ENCODE data around the gene NSG1. TPM values are rescaled to one million over a fixed set of nuclear protein-coding genes. Genes with fewer than 3 reads are reported as not detected.
"Not testable (repeated sequence)": the region's sequence is repeated elsewhere in the genome, so short reads cannot be mapped to it uniquely, and the experiment has no call there.

Gene NSG1, protein sequence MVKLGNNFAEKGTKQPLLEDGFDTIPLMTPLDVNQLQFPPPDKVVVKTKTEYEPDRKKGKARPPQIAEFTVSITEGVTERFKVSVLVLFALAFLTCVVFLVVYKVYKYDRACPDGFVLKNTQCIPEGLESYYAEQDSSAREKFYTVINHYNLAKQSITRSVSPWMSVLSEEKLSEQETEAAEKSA
- 0.18 and 0.27 TPM in 2 replicates for total RNA-seq

DNA sequence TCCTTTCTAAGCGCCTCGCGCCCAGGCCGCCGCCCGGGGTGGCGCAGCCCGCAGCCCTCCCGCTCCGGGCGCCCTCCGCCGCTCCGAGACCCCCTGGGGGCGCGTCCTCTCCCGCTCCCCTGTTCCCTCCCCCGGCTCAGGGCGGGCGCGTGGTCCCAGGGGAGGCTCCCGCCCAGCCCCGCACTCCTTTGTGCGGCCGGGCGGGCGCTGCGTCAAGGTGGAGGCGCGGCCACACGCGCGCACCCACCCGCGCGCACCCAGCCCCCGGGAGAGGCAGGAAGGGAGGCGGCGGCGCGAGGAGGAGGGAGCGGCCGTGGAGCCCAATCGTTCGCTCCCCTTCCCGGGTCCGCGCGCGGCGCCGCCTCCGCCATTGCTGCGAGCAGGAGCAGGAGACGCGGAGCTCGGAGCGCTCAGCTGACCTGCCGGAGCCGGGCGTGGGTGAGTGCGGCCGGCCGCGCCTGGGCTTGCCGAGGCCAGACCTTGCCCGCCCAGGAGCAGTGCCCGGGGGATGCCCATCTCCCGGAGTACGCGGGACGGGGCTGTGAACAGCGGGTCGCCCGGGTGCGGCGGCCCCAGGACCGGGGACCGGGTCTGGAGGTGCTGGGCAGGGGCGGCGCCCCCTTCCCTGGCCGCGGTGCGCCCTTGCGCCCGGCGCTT, at the start of gene NSG1:
Gene NSG1 (plus strand): TSS at position 367 of the 657 bp plus-strand sequence. CDS start 528 bp downstream, outside the sequence.
- intact Hi-C loops (cut with micrococcal nuclease), result no loop called here
- Mint-ChIP-seq H3K4me1 (ENCODE audit: low read depth) (peaks cover 5% of the 10 kb centered on the region), H3K27ac (no peak within 1 kb of the TSS), H3K36me3 (ENCODE audit: low read depth) (no peaks in the 10 kb centered on the region), H3K4me3 (peak within 1 kb of the TSS; percentile 68), H3K9me3 (no peaks in the 10 kb centered on the region), H3K27me3 (ENCODE audit: insufficient read depth) (peaks cover 44% of the 10 kb centered on the region)
- DNase-seq (ENCODE audit: low spot score), result no peak

GRCh38 chr4:4338210-4339001, 48.5 kb upstream of the NSG1 start:
- no peaks in the 10 kb centered on the region for H3K36me3 Mint-ChIP-seq (ENCODE audit: low read depth)
- no peak overlapping the region for H3K27ac Mint-ChIP-seq
- no peak overlapping the region for H3K4me3 Mint-ChIP-seq
- peaks cover 2% of the 10 kb centered on the region for H3K27me3 Mint-ChIP-seq (ENCODE audit: insufficient read depth)
- no peaks in the 10 kb centered on the region for H3K9me3 Mint-ChIP-seq
- intact Hi-C loops (cut with micrococcal nuclease), result no loop called here
- no peaks in the 10 kb centered on the region for H3K4me1 Mint-ChIP-seq (ENCODE audit: low read depth)
- DNase-seq (ENCODE audit: low spot score), result no peak

DNA sequence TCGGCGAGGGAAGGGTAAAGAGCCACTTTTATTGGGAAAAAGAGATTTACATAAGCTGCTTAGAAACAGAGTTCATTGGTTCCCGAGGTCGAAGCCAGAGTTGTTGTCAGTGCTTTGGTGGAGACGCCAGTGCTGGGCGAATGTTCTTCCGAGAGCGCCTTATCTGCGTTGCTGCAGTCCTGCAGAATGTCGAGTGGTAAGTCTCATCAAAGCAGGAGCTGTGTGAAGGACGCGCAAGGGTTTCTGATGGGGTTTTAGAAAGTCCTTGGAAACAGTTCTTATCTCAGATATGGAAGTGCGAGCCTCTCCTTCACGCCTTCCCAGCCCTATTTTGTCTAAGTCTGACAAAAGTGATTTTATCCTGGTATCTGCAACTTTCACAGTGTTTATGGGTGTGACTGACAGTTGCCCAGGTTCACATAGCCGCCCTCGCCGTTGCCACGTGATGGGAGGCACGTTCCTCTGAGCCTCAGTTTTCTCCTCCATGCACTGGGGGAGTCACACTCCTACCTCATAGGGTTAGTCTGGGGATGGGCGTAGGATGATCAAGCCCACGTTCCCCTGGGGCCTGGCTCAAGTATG, 47.3 kb upstream of the NSG1 start:
- H3K36me3 Mint-ChIP-seq (ENCODE audit: low read depth), result no peaks in the 10 kb centered on the region
- peaks cover 2% of the 10 kb centered on the region for H3K27me3 Mint-ChIP-seq (ENCODE audit: insufficient read depth)
- H3K4me1 Mint-ChIP-seq (ENCODE audit: low read depth), result no peaks in the 10 kb centered on the region
- no peak overlapping the region for H3K4me3 Mint-ChIP-seq
- no peak for DNase-seq (ENCODE audit: low spot score)
- no peak overlapping the region for H3K27ac Mint-ChIP-seq
- intact Hi-C loops (cut with micrococcal nuclease), result no loop called here
- no peaks in the 10 kb centered on the region for H3K9me3 Mint-ChIP-seq

DNA sequence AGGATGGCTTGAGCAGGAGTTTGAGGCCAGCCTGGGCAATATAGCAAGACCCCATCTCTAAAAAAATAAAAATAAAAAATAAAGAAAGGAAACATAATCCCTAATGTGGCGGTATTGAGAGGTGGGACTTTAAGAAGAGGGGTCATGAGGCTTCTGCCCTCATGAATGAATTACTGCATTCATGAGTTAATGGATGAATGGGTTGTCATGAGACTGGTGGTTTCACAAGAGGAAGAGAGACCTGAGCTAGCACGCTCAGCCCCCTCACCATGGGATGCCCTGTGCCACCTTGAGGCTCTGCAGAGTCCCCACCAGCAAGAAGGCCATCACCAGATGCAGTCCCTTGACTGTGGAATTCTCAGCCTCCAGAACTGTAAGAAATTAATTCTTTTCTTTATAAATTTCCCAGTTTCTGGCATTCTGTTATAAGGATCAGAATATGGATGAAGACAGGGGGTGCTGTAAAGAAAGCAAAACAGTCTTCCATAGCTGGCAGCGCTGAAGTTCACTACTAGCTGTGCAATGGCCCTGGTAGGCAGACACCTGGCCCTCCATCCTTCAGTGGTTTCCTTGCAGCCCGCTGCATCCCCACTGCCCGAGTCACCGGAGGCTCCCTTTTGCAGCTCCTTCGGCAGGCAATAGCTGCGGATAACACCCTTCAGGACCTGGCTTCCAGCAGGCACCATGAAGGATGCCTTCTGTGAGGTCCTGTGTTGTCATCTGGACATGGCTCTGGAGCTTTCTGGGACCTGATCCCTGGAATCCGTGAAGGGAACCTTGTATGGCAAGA, 44.8 kb upstream of the NSG1 start:
- no peaks in the 10 kb centered on the region for H3K9me3 Mint-ChIP-seq
- H3K27me3 Mint-ChIP-seq (ENCODE audit: insufficient read depth), result peaks cover 2% of the 10 kb centered on the region
- no peak overlapping the region for H3K4me3 Mint-ChIP-seq
- no peaks in the 10 kb centered on the region for H3K36me3 Mint-ChIP-seq (ENCODE audit: low read depth)
- DNase-seq (ENCODE audit: low spot score), result no peak
- H3K4me1 Mint-ChIP-seq (ENCODE audit: low read depth), result peaks cover 1% of the 10 kb centered on the region
- H3K27ac Mint-ChIP-seq, result no peak overlapping the region
- intact Hi-C loops (cut with micrococcal nuclease), result no loop called here

- no peaks in the 10 kb centered on the region for H3K36me3 Mint-ChIP-seq (ENCODE audit: low read depth)
- H3K27me3 Mint-ChIP-seq (ENCODE audit: insufficient read depth), result peaks cover 2% of the 10 kb centered on the region
- H3K4me1 Mint-ChIP-seq (ENCODE audit: low read depth), result peaks cover 10% of the 10 kb centered on the region
- no peak overlapping the region for H3K27ac Mint-ChIP-seq
- no peak overlapping the region for H3K4me3 Mint-ChIP-seq
- no peak for DNase-seq (ENCODE audit: low spot score)
- peaks cover 4% of the 10 kb centered on the region for H3K9me3 Mint-ChIP-seq
- intact Hi-C loops (cut with micrococcal nuclease), result no loop called here
Measured at GRCh38 chr4:4343038-4343437, 43.9 kb upstream of the NSG1 start.

DNA sequence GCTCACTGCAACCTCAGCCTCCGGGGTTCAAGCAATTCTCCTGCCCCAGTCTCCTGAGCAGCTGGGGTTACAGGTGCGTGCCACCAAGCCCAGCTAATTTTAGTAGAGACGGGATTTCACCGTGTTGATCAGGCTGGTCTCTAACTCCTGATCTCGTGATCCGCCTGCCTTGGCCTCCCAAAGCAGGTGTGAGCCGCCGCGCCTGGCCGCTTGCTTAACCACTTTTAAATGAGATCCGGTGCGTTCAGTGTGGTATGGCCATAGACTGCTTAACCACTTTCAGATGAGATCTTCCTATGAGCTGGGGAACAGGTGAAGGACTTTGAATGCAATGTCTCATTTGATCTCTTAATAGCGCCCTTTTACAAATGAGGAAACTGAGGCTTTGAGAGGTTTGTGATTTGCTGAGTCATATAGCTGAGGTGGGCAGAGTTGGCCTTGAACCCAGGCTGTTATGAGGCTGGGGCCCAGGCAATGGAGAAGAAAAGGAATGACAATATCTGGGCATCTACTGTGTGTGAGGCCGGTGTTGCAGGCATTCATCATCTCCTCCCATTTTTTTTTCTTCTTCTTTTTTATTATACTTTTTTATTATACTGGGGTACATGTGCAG, 41.9 kb upstream of the NSG1 start:
- H3K4me1 Mint-ChIP-seq (ENCODE audit: low read depth), result peaks cover 18% of the 10 kb centered on the region
- H3K36me3 Mint-ChIP-seq (ENCODE audit: low read depth), result peaks cover 4% of the 10 kb centered on the region
- DNase-seq (ENCODE audit: low spot score), result no peak
- no peak overlapping the region for H3K4me3 Mint-ChIP-seq
- H3K27ac Mint-ChIP-seq, result no peak overlapping the region
- no peaks in the 10 kb centered on the region for H3K27me3 Mint-ChIP-seq (ENCODE audit: insufficient read depth)
- peaks cover 12% of the 10 kb centered on the region for H3K9me3 Mint-ChIP-seq
- intact Hi-C loops (cut with micrococcal nuclease), result no loop called here

GRCh38 chr4:4347585-4347984, 39.3 kb upstream of the NSG1 start:
- peaks cover 18% of the 10 kb centered on the region for H3K4me1 Mint-ChIP-seq (ENCODE audit: low read depth)
- DNase-seq (ENCODE audit: low spot score), result no peak
- H3K36me3 Mint-ChIP-seq (ENCODE audit: low read depth), result peaks cover 4% of the 10 kb centered on the region
- H3K27ac Mint-ChIP-seq, result no peak overlapping the region
- no peak overlapping the region for H3K4me3 Mint-ChIP-seq
- H3K27me3 Mint-ChIP-seq (ENCODE audit: insufficient read depth), result peaks cover 1% of the 10 kb centered on the region
- intact Hi-C loops (cut with micrococcal nuclease), result no loop called here
- H3K9me3 Mint-ChIP-seq, result peaks cover 12% of the 10 kb centered on the region

DNA sequence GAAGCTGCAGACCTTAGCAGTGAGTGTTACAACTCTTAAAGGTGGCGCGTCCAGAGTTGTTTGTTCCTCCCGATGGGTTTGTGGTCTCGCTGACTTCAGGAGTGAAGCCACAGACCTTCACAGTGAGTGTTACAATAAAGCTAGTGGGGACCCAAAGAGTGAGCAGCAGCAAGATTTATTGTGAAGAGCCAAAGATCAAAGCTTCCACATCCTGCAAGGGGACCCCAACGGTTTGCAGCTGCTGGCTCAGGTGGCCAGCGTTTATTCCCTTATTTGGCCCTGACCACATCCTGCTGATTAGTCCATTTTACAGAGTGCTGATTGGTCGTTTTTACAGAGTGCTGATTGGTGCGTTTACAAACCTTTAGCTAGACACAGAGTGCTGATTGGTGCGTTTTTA, 38.3 kb upstream of the NSG1 start:
- peak overlapping the region; percentile 11 for H3K27ac Mint-ChIP-seq
- H3K4me3 Mint-ChIP-seq, result peak overlapping the region; percentile 41
- H3K27me3 Mint-ChIP-seq (ENCODE audit: insufficient read depth); H3K36me3 Mint-ChIP-seq (ENCODE audit: low read depth); intact Hi-C loops (cut with micrococcal nuclease): not testable (repeated sequence)
- peaks cover 12% of the 10 kb centered on the region for H3K9me3 Mint-ChIP-seq
- H3K4me1 Mint-ChIP-seq (ENCODE audit: low read depth), result peaks cover 18% of the 10 kb centered on the region
- DNase-seq (ENCODE audit: low spot score), result peak; percentile 43

DNA sequence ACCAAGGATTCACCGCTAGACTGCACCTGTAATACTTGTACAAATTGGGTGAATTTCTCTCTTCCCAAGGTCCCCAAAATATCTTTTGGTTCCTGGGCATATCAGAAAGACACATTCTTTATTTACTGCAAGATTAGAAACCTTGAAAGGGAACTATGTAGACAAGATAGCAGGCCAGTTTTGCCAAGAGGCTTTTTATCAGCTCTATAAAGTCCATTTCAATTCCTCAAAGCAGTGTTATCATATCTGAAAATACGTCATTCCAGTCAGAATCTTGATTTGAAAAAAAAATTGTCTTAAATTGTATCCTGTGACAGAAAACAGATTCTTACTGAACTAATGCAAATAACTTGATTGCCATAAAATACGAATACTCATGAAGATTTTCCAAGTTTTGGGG, 37.0 kb upstream of the NSG1 start:
- H3K36me3 Mint-ChIP-seq (ENCODE audit: low read depth), result peaks cover 4% of the 10 kb centered on the region
- no peak overlapping the region for H3K4me3 Mint-ChIP-seq
- intact Hi-C loops (cut with micrococcal nuclease), result no loop called here
- no peak for DNase-seq (ENCODE audit: low spot score)
- H3K9me3 Mint-ChIP-seq, result peaks cover 12% of the 10 kb centered on the region
- peaks cover 1% of the 10 kb centered on the region for H3K27me3 Mint-ChIP-seq (ENCODE audit: insufficient read depth)
- peaks cover 18% of the 10 kb centered on the region for H3K4me1 Mint-ChIP-seq (ENCODE audit: low read depth)
- no peak overlapping the region for H3K27ac Mint-ChIP-seq

DNA sequence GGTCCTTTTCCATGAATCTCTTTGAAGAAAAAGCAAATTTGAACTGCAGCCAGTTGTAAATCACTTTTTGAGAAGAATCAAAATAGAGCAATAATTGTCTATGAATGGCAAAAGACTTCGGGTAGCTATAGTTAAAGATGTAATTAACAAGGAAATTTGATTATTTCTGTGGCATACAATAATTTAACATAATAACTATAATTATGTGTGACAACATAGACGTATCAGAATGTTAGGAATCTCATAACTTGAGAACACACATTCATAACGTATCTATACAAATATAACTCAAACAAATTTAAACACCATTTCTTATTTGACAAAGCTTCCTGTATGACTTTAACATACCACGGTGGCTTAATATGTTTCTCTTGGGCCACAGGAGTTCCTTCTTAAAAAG, 36.0 kb upstream of the NSG1 start:
- Mint-ChIP-seq H3K4me3 (no peak overlapping the region), H3K27me3 (ENCODE audit: insufficient read depth) (peaks cover 1% of the 10 kb centered on the region), H3K4me1 (ENCODE audit: low read depth) (peaks cover 18% of the 10 kb centered on the region), H3K27ac (no peak overlapping the region), H3K36me3 (ENCODE audit: low read depth) (peaks cover 4% of the 10 kb centered on the region), H3K9me3 (peaks cover 12% of the 10 kb centered on the region)
- intact Hi-C loops (cut with micrococcal nuclease), result no loop called here
- no peak for DNase-seq (ENCODE audit: low spot score)

DNA sequence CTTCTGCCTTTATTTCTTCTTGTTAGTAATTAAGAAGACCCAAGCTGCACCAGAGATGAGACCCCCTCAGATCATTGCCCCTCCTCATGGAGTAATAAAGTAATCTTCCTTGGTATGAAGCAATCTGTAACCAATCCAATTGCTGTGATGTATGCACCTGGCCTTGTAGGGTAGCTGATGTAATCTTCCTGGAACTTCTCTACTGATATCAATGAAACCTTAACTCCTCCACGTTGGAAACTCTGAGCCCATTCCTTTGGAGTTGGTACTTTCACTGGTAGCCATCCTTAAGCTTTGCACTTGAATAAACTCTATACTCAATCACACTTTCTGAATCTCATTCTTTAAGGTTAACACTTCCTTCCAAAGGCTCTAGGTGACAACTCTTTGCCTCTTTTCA, 31.6 kb upstream of the NSG1 start:
- no peak overlapping the region for H3K4me3 Mint-ChIP-seq
- peaks cover 6% of the 10 kb centered on the region for H3K27me3 Mint-ChIP-seq (ENCODE audit: insufficient read depth)
- H3K4me1 Mint-ChIP-seq (ENCODE audit: low read depth), result no peaks in the 10 kb centered on the region

More for the DNA sequence above, 31.6 kb upstream of the NSG1 start:
- intact Hi-C loops (cut with micrococcal nuclease), result no loop called here
- no peaks in the 10 kb centered on the region for H3K9me3 Mint-ChIP-seq
- H3K36me3 Mint-ChIP-seq (ENCODE audit: low read depth), result no peaks in the 10 kb centered on the region
- no peak for DNase-seq (ENCODE audit: low spot score)
- no peak overlapping the region for H3K27ac Mint-ChIP-seq

Data from activated T-helper 1 cell treated with anti-CD3 and anti-CD28 coated beads, Interleukin-12 subunit alpha, Interleukin-12 subunit beta, Interleukin-2, Interleukin-4 antibody, amounts not matched to agents 30 ng/mL and 10 ng/mL and 1 ng/mL, durations not matched to agents 14 hours and 24 hours and 36 hours (primary cell).